ENCODE measurements around the gene COMMD1. TPM values are rescaled to one million over a fixed set of nuclear protein-coding genes. Genes with fewer than 3 reads are reported as not detected.

The COMMD1 gene
- total RNA-seq, 1 experiment from 2014 or later, result 31.7 TPM

- H4K20me1 ChIP-seq (ENCODE audit: low read length), result no peaks in the 10 kb centered on the region
- no peaks in the 10 kb centered on the region for H3K4me1 ChIP-seq (ENCODE audit: insufficient read depth, low read length)
- TF ChIP-seq EZH2phosphoT487 (IDR thresholded peaks at IDR 0.05; ENCODE audit: borderline replicate concordance, low read length) (no peak), CTCF (conservative IDR thresholded peaks at IDR 0.05; ENCODE audit: low read depth, low read length) (no peak), EZH2 (IDR thresholded peaks at IDR 0.05; ENCODE audit: low read length, unreplicated experiment) (no peak)
- no peaks in the 10 kb centered on the region for H3F3A ChIP-seq (ENCODE audit: low read length, unreplicated experiment)
- H3K36me3 ChIP-seq (ENCODE audit: low read depth, low read length), result no peaks in the 10 kb centered on the region
- H3K9ac ChIP-seq (ENCODE audit: low read length), result no peak overlapping the region
- no TSS peak for BruUV-seq (replicated peaks)
- intact Hi-C loops (cut with micrococcal nuclease), result no loop called here
- no peaks in the 10 kb centered on the region for H3K79me2 ChIP-seq (ENCODE audit: low read length)
- no peak overlapping the region for H3K4me3 ChIP-seq (ENCODE audit: low read length)
- DNase-seq, result no peak
- H3K9me2 ChIP-seq (replicated peaks; ENCODE audit: low read length), result no peaks in the 10 kb centered on the region
- no peak overlapping the region for H3K27ac ChIP-seq (ENCODE audit: low read length)
- H3K4me2 ChIP-seq (ENCODE audit: low read length), result no peak overlapping the region
- ATAC-seq, result no peak
- no peaks in the 10 kb centered on the region for H3K27me3 ChIP-seq (ENCODE audit: low read length)
- CTCF ChIA-PET, result no interaction called here
- H2AFZ ChIP-seq (ENCODE audit: low read length), result no peak overlapping the region
- no peaks in the 10 kb centered on the region for H3K9me3 ChIP-seq (ENCODE audit: low read length)
- POLR2A ChIA-PET (ENCODE audit: unreplicated experiment), result no interaction called here
Measured at GRCh38 chr2:62089658-62090057, 184.2 kb downstream of the COMMD1 start.

DNA sequence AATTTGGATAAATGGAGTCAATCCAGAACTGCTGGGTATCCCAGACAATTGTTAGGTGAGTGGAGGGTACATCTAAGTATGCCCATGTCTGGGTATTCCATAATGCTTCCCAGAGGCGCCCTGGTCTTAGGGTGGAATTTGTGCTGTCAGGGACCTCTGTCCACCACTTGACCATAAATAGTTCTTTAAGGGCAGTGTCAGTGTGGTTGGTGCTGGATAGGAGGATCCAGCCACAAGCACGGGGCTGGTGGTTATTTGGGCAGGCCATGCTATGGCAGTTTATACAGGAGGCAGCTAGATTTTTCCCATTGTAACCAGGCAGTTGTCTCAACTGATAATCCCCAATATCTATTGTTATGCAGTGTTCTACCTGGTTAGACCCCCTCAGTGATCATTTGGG, 186.0 kb downstream of the COMMD1 start:
- ChIA-PET CTCF (no interaction called here), POLR2A (ENCODE audit: unreplicated experiment) (no interaction called here)
- Histone ChIP-seq H4K20me1 (ENCODE audit: low read length) (no peaks in the 10 kb centered on the region), H3F3A (ENCODE audit: low read length, unreplicated experiment) (no peaks in the 10 kb centered on the region), H3K4me1 (ENCODE audit: insufficient read depth, low read length) (no peaks in the 10 kb centered on the region), H3K79me2 (ENCODE audit: low read length) (no peaks in the 10 kb centered on the region), H3K4me2 (ENCODE audit: low read length) (no peak overlapping the region), H3K36me3 (ENCODE audit: low read depth, low read length) (no peaks in the 10 kb centered on the region), H2AFZ (ENCODE audit: low read length) (no peak overlapping the region), H3K9ac (ENCODE audit: low read length) (no peak overlapping the region), H3K4me3 (ENCODE audit: low read length) (no peak overlapping the region), H3K27ac (ENCODE audit: low read length) (no peak overlapping the region), H3K9me3 (ENCODE audit: low read length) (no peaks in the 10 kb centered on the region), H3K27me3 (ENCODE audit: low read length) (no peaks in the 10 kb centered on the region), H3K9me2 (replicated peaks; ENCODE audit: low read length) (no peaks in the 10 kb centered on the region)
- no peak for TF ChIP-seq CTCF (conservative IDR thresholded peaks at IDR 0.05; ENCODE audit: low read depth, low read length)
- intact Hi-C loops (cut with micrococcal nuclease), result no loop called here
- BruUV-seq (replicated peaks), result no TSS peak
- no peak for ATAC-seq
- no peak for DNase-seq

DNA sequence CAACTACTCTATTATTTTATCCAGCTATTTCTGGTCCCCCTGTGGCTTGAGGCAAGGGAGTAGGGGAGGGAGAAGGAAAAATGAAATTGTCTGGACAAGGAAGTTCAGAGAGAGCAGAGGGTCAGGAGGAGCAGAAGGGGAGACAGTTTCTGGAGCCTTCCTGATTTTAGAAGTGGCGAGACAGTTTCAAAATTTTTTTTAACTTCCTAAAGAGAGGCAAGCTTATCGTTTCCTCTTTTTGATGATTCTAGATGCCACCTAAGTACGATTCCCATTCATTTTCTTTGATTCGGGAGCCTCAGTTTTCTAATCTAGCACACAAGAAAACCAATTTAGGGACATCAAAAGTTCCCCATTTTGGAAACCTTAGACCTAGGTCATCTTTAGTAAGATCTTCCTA, 193.6 kb downstream of the COMMD1 start:
- intact Hi-C loops (cut with micrococcal nuclease), result no loop called here
- no peak overlapping the region for H3K4me2 ChIP-seq (ENCODE audit: low read length)
- no peaks in the 10 kb centered on the region for H4K20me1 ChIP-seq (ENCODE audit: low read length)
- H3K36me3 ChIP-seq (ENCODE audit: low read depth, low read length), result no peaks in the 10 kb centered on the region
- ChIA-PET CTCF (no interaction called here), POLR2A (ENCODE audit: unreplicated experiment) (no interaction called here)
- no peak overlapping the region for H2AFZ ChIP-seq (ENCODE audit: low read length)
- H3K79me2 ChIP-seq (ENCODE audit: low read length), result no peaks in the 10 kb centered on the region
- H3K9me2 ChIP-seq (replicated peaks; ENCODE audit: low read length), result no peaks in the 10 kb centered on the region
- no peaks in the 10 kb centered on the region for H3F3A ChIP-seq (ENCODE audit: low read length, unreplicated experiment)
- DNase-seq (no peak), ATAC-seq (no peak)
- H3K4me3 ChIP-seq (ENCODE audit: low read length), result no peak overlapping the region
- no peak overlapping the region for H3K9ac ChIP-seq (ENCODE audit: low read length)
- no TSS peak for BruUV-seq (replicated peaks)
- no peak overlapping the region for H3K27ac ChIP-seq (ENCODE audit: low read length)
- no peaks in the 10 kb centered on the region for H3K9me3 ChIP-seq (ENCODE audit: low read length)
- H3K4me1 ChIP-seq (ENCODE audit: insufficient read depth, low read length), result no peaks in the 10 kb centered on the region
- no peaks in the 10 kb centered on the region for H3K27me3 ChIP-seq (ENCODE audit: low read length)
- no peak for TF ChIP-seq EZH2 (IDR thresholded peaks at IDR 0.05; ENCODE audit: low read length, unreplicated experiment)
- no peak for TF ChIP-seq EZH2phosphoT487 (IDR thresholded peaks at IDR 0.05; ENCODE audit: borderline replicate concordance, low read length)
- no peak for TF ChIP-seq CTCF (conservative IDR thresholded peaks at IDR 0.05; ENCODE audit: low read depth, low read length)

Measured in PC-3 (cell line).